ENCODE data around the gene C19orf67. TPM values are rescaled to one million over a fixed set of nuclear protein-coding genes. Genes with fewer than 3 reads are reported as not detected.

The C19orf67 gene
- total and polyA plus RNA-seq, 2 of the 13 experiments (the other 11 are each of a cell fraction or from before 2014, with no cell fraction given): 0.11 to 0.32 TPM

DNA sequence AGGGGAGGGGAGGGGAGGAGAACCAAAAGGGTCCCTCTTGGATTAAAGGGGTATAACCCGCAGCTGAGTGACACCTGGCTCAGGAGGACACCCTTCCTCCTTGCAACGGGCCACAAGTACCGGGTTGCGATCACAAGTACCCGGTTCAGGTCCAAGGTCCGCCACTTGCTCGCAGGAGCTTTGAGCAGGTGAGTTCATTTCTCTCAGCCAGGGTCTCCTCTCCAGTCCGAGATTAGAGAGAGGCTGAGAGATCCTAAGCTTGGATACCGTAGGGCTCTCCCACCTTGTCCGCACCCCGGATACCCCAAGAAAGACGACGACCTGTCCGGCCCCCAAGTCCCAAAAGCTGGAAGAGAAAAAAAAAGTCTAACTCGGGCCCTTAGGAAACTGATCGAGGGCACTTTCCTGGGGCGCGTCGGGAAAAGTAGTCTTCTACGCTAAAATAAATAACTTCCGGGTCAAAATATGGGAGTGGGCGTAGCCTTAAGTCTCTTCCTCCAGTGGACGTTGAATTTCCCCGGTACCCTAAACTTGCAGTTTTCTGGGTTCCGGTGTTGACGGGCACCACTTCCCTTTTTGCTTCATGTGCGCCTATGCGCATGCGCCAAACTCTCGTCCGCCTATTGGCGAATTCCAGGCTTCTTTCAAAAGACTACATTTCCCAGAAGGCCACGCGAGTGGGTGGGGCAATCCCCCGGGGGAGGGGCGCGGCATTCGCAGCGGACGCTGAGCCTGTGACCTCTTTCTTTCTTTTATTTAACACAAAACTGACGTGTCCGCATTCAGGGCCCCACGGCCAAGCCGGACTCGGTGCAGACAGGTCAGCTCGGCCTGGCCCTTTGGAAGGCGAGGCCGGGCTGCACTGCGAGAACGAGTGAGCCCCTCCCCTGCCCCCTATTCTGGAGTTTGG lies 4.4 kb downstream of the C19orf67 start (continued):
- 0 out of 2 replicates have a peak, but pooled peaks have one; percentile 39 for TF ChIP-seq DR1 (CRISPR knock-in tag; IDR thresholded peaks at IDR 0.05)
- TF ChIP-seq ZSCAN25 (CRISPR knock-in tag; IDR thresholded peaks at IDR 0.05): peak; percentile 13; the same call in 1 of the 2 replicates
- TF ChIP-seq ERF (CRISPR knock-in tag; IDR thresholded peaks at IDR 0.05): peak; percentile 59
- no peak for TF ChIP-seq ZNF17 (CRISPR knock-in tag; IDR thresholded peaks at IDR 0.05)
- no peak for TF ChIP-seq EHMT2 (IDR thresholded peaks at IDR 0.05; ENCODE audit: borderline replicate concordance, low read depth, low read length)
- TF ChIP-seq NFIB (CRISPR knock-in tag; IDR thresholded peaks at IDR 0.05; ENCODE audit: borderline replicate concordance): no peak
- peak; percentile 99 for TF ChIP-seq THAP11 (CRISPR knock-in tag; IDR thresholded peaks at IDR 0.05)
- TF ChIP-seq CHD2 (IDR thresholded peaks at IDR 0.05; ENCODE audit: low read depth, low read length): peak; percentile 9; the same call in 1 of the 2 replicates
- no peak for TF ChIP-seq SOX6 (IDR thresholded peaks at IDR 0.05)
- TF ChIP-seq SOX6 (CRISPR knock-in tag; IDR thresholded peaks at IDR 0.05): peak; percentile 44
- peak in 1 of 2 experiments; percentile 28; a peak in 1 of 4 replicates for TF ChIP-seq NR2F1 (CRISPR knock-in tag; IDR thresholded peaks at IDR 0.05)
- TF ChIP-seq SKI (IDR thresholded peaks at IDR 0.05; ENCODE audit: partially characterized antibody): peak; percentile 26
- TF ChIP-seq KDM4B (CRISPR knock-in tag; IDR thresholded peaks at IDR 0.05): 0 out of 2 replicates have a peak, but pooled peaks have one; percentile 33
- TF ChIP-seq ZC3H13 (CRISPR knock-in tag; IDR thresholded peaks at IDR 0.05): peak; percentile 83; the same call in 1 of the 2 replicates
- peak; percentile 63 for TF ChIP-seq HNF4A (CRISPR knock-in tag; IDR thresholded peaks at IDR 0.05)
- no peak for TF ChIP-seq PLSCR1 (CRISPR knock-in tag; IDR thresholded peaks at IDR 0.05; ENCODE audit: borderline replicate concordance)
- TF ChIP-seq PHF21A (CRISPR knock-in tag; IDR thresholded peaks at IDR 0.05): peak; percentile 68
- peak; percentile 10; the same call in 1 of the 2 replicates for TF ChIP-seq ZNF605 (CRISPR knock-in tag; IDR thresholded peaks at IDR 0.05)
- TF ChIP-seq NAIF1 (CRISPR knock-in tag; IDR thresholded peaks at IDR 0.05; ENCODE audit: borderline replicate concordance): peak; percentile 84; the same call in 1 of the 2 replicates
- peak; percentile 77; the same call in 1 of the 2 replicates for TF ChIP-seq KLF12 (CRISPR knock-in tag; IDR thresholded peaks at IDR 0.05; ENCODE audit: borderline replicate concordance)
- TF ChIP-seq ZFP37 (CRISPR knock-in tag; IDR thresholded peaks at IDR 0.05; ENCODE audit: borderline replicate concordance): no peak
- TF ChIP-seq SP5 (CRISPR knock-in tag; IDR thresholded peaks at IDR 0.05; ENCODE audit: borderline replicate concordance, low read depth): peak; percentile 25; the same call in 1 of the 2 replicates
- TF ChIP-seq MXD1 (CRISPR knock-in tag; IDR thresholded peaks at IDR 0.05): no peak
- TF ChIP-seq ZFP91 (CRISPR knock-in tag; IDR thresholded peaks at IDR 0.05; ENCODE audit: borderline replicate concordance): peak; percentile 75
- TF ChIP-seq ARID3A (IDR thresholded peaks at IDR 0.05; ENCODE audit: low read depth, low read length): no peak
- TF ChIP-seq SMYD3 (CRISPR knock-in tag; IDR thresholded peaks at IDR 0.05): no peak
